GM12874 (cell line): Measurements from ENCODE around the gene SCAMP3.

Source experiments
- CTCF ChIP-seq: IDR thresholded peaks from 2 replicates; pipeline ENCODE4 v1.5.1; 2011; ENCODE audit warnings: low read depth, mild to moderate bottlenecking, control low read depth, low read length, moderate library complexity; ENCODE audit not compliant: insufficient read depth

SCAMP3 gene

GRCh38 chr1:155272466-155273342 is 10.5 kb upstream of the SCAMP3 start:
- TF ChIP-seq CTCF: no peak

- TF ChIP-seq CTCF: no peak
These were observed 7.2 kb upstream of the SCAMP3 start for GRCh38 chr1:155269381-155269780.

- TF ChIP-seq CTCF: no peak
These were observed 6.5 kb upstream of the SCAMP3 start for GRCh38 chr1:155268630-155269029.

GRCh38 chr1:155267373-155267772 is 5.2 kb upstream of the SCAMP3 start:
- TF ChIP-seq CTCF: no peak

- TF ChIP-seq CTCF: no peak
These were observed 4.4 kb upstream of the SCAMP3 start for GRCh38 chr1:155266553-155266952.

GRCh38 chr1:155263067-155263466 is 907 bp upstream of the SCAMP3 start:
- no peak for TF ChIP-seq CTCF

GRCh38 chr1:155261493-155261851 is 688 bp downstream of the SCAMP3 start:
- no peak for TF ChIP-seq CTCF
